Measurements from ENCODE around the gene TRIM64C.
A peak's percentile ranks its signal among the peaks of the same experiment; 100 is the strongest.
"Not testable (repeated sequence)": the region's sequence is repeated elsewhere in the genome, so short reads cannot be mapped to it uniquely, and the experiment has no call there.

The TRIM64C gene, protein sequence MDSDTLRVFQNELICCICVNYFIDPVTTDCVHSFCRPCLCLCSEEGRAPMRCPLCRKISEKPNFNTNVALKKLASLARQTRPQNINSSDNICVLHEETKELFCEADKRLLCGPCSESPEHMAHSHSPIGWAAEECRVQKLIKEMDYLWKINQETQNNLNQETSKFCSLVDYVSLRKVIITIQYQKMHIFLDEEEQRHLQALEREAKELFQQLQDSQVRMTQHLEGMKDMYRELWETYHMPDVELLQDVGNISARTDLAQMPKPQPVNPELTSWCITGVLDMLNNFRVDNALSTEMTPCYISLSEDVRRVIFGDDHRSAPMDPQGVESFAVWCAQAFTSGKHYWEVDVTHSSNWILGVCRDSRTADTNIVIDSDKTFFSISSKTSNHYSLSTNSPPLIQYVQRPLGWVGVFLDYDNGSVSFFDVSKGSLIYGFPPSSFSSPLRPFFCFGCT
- long read RNA-seq: 0 reads

DNA sequence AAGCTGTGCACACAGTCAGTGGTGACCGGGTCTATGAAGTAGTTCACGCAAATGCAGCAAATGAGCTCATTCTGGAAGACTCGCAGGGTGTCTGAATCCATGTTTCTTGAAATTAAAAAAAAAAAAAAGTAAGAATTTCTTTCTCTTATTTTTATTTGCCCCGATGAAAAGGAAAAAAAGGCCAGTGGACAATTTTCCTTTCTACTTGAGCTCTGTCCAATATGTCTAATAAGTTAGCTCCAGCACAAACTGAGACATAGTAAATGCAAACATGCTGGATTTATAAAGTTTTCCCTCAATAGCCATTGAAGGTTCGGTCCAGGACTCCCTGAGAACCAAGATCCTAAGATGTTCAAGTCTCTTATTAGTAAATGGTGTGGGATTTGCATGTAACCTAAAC, at the start of gene TRIM64C:
Gene TRIM64C (minus strand): TSS at position 101 of the 400 bp plus-strand sequence. CDS start 0 bp downstream, at position 101.
- DNase-seq (ENCODE audit: low read depth in 1 of 2, low spot score in 1 of 2): not testable (repeated sequence)

GRCh38 chr11:49102356-49102755, 43.4 kb upstream of the TRIM64C start:
- H3K4me3 ChIP-seq (replicated peaks; ENCODE audit: insufficient read depth, low read length); DNase-seq (ENCODE audit: low read depth in 1 of 2, low spot score in 1 of 2); H3K27ac ChIP-seq (replicated peaks); H3K27me3 ChIP-seq (ENCODE audit: insufficient read depth, poor library complexity, severe bottlenecking): not testable (repeated sequence)

More for the DNA sequence above, at the start of gene TRIM64C:
- H3K27me3 ChIP-seq (ENCODE audit: insufficient read depth, poor library complexity, severe bottlenecking); H3K27ac ChIP-seq (replicated peaks); H3K4me3 ChIP-seq (replicated peaks; ENCODE audit: insufficient read depth, low read length): not testable (repeated sequence)

DNA sequence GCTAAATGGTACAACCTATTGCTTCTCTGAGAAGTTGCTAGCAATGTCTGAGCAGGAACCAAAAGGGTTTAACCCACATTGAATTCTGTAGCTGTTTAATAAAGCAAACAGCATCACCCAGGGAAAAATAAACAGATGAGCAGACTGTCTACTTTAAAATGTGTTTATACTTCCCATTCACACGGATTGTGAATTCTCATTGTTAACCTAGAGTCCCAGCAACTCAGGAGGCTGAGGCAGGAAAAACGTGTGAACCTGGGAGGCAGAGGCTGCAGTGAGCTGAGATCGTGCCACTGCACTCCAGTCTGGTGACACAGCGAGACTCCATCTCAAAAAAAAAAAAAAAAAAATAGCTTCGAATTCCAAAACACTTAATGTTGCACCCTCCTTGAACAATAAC, 11.0 kb upstream of the TRIM64C start:
- not testable (repeated sequence) for DNase-seq (ENCODE audit: low read depth in 1 of 2, low spot score in 1 of 2); H3K27me3 ChIP-seq (ENCODE audit: insufficient read depth, poor library complexity, severe bottlenecking); H3K4me3 ChIP-seq (replicated peaks; ENCODE audit: insufficient read depth, low read length); H3K27ac ChIP-seq (replicated peaks)

- H3K27ac ChIP-seq (replicated peaks); H3K4me3 ChIP-seq (replicated peaks; ENCODE audit: insufficient read depth, low read length); H3K27me3 ChIP-seq (ENCODE audit: insufficient read depth, poor library complexity, severe bottlenecking); DNase-seq (ENCODE audit: low read depth in 1 of 2, low spot score in 1 of 2): not testable (repeated sequence)
These were observed 9.1 kb downstream of the TRIM64C start for GRCh38 chr11:49049821-49050220.

- DNase-seq (ENCODE audit: low read depth in 1 of 2, low spot score in 1 of 2); H3K27me3 ChIP-seq (ENCODE audit: insufficient read depth, poor library complexity, severe bottlenecking); H3K4me3 ChIP-seq (replicated peaks; ENCODE audit: insufficient read depth, low read length); H3K27ac ChIP-seq (replicated peaks): not testable (repeated sequence)
- TF ChIP-seq, protein P1, sequence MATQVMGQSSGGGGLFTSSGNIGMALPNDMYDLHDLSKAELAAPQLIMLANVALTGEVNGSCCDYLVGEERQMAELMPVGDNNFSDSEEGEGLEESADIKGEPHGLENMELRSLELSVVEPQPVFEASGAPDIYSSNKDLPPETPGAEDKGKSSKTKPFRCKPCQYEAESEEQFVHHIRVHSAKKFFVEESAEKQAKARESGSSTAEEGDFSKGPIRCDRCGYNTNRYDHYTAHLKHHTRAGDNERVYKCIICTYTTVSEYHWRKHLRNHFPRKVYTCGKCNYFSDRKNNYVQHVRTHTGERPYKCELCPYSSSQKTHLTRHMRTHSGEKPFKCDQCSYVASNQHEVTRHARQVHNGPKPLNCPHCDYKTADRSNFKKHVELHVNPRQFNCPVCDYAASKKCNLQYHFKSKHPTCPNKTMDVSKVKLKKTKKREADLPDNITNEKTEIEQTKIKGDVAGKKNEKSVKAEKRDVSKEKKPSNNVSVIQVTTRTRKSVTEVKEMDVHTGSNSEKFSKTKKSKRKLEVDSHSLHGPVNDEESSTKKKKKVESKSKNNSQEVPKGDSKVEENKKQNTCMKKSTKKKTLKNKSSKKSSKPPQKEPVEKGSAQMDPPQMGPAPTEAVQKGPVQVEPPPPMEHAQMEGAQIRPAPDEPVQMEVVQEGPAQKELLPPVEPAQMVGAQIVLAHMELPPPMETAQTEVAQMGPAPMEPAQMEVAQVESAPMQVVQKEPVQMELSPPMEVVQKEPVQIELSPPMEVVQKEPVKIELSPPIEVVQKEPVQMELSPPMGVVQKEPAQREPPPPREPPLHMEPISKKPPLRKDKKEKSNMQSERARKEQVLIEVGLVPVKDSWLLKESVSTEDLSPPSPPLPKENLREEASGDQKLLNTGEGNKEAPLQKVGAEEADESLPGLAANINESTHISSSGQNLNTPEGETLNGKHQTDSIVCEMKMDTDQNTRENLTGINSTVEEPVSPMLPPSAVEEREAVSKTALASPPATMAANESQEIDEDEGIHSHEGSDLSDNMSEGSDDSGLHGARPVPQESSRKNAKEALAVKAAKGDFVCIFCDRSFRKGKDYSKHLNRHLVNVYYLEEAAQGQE (IDR thresholded peaks at IDR 0.05; ENCODE audit: insufficient replicate concordance, low read depth): peak; percentile 83
These were observed 10.7 kb downstream of the TRIM64C start for GRCh38 chr11:49048229-49048628.

GRCh38 chr11:49028523-49028922, 30.4 kb downstream of the TRIM64C start, which contains the start of gene TRIM49B:
TSS of gene TRIM49B (plus strand) at chr11:49028823. CDS start at chr11:49031600, 2,777 bp downstream.
- not testable (repeated sequence) for DNase-seq (ENCODE audit: low read depth in 1 of 2, low spot score in 1 of 2); H3K4me3 ChIP-seq (replicated peaks; ENCODE audit: insufficient read depth, low read length); H3K27me3 ChIP-seq (ENCODE audit: insufficient read depth, poor library complexity, severe bottlenecking); H3K27ac ChIP-seq (replicated peaks)

All from HL-60 (cell line).